Panc1 (cell line): Measurements from ENCODE around the gene SLX4IP. TPM values are rescaled to one million over a fixed set of nuclear protein-coding genes. Genes with fewer than 3 reads are reported as not detected.

Source experiments
- ATAC-seq: fragments of 200-7000 bp; cut with Tn5 transposase; 2 replicates; pipeline ENCODE4 v1.9.1; 2020; ENCODE audit warnings: mild to moderate bottlenecking, moderate library complexity
- BruUV-seq: library from RNA; stranded (reverse); fragments of 400-500 nt; replicated peaks from 2 replicates; lab custom pipeline; 2021; lab: Mats Ljungman, UMichigan
- CTCF ChIA-PET: fragments of 300-600 bp; sonication (Branson Sonifier 250); formaldehyde crosslinking; loops from one replicate; lab custom pipeline; 2022; ENCODE audit warnings: antibody characterized with exemption; lab: Charles Lee
- POLR2A ChIA-PET: fragments of 300-600 bp; sonication (Branson Sonifier 250); formaldehyde crosslinking; loops from one replicate; lab custom pipeline; 2022; ENCODE audit warnings: antibody characterized with exemption; lab: Charles Lee
- DNase-seq: peaks from one replicate; pipeline ENCODE4 v3.0.0-alpha.2; 2010; ENCODE audit warnings: low read depth, low spot score
- H3K27ac ChIP-seq: 2 replicates; pipeline ENCODE4 v1.5.1; 2011; ENCODE audit warnings: mild to moderate bottlenecking, low read length, inconsistent platforms
- H3K27me3 ChIP-seq: fragments of 200-500 bp; sonication (Bioruptor generic); 2 replicates; pipeline ENCODE4 v1.6.0; 2014; ENCODE audit warnings: low read length, inconsistent platforms; ENCODE audit not compliant: control insufficient read depth, insufficient read depth
- H3K36me3 ChIP-seq: fragments of 200-500 bp; sonication (Bioruptor generic); 2 replicates; pipeline ENCODE4 v1.5.1; 2014; ENCODE audit warnings: inconsistent platforms, mild to moderate bottlenecking, low read length, moderate library complexity; ENCODE audit not compliant: control insufficient read depth, insufficient read depth
- H3K4me1 ChIP-seq: 2 replicates; pipeline ENCODE4 v1.5.1; 2011; ENCODE audit warnings: inconsistent platforms, mild to moderate bottlenecking, low read length, moderate library complexity; ENCODE audit not compliant: control insufficient read depth, insufficient read depth
- H3K4me3 ChIP-seq, 2 experiments: 2 replicates each; pipeline ENCODE4 v1.5.1; 2011 to 2012; ENCODE audit warnings: low read depth in 2 of 2, low read length in 2 of 2, mild to moderate bottlenecking in 2 of 2, inconsistent platforms in 1 of 2, moderate library complexity in 1 of 2
- H3K9me3 ChIP-seq: fragments of 200-500 bp; sonication (Bioruptor generic); 2 replicates; pipeline ENCODE4 v1.5.1; 2014; ENCODE audit warnings: low read depth, mild to moderate bottlenecking, inconsistent platforms, low read length, moderate library complexity; ENCODE audit not compliant: control insufficient read depth, insufficient read depth
- CTCF ChIP-seq: fragments of 450-650 bp; IDR thresholded peaks from 2 replicates; pipeline ENCODE4 v1.5.1; 2017; ENCODE audit warnings: mild to moderate bottlenecking
- POLR2AphosphoS5 ChIP-seq: IDR thresholded peaks from 2 replicates; pipeline ENCODE4 v1.6.1; 2012; ENCODE audit warnings: mild to moderate bottlenecking, low read depth, low read length, moderate library complexity
- REST ChIP-seq, 2 experiments: IDR thresholded peaks; 2 replicates each; pipeline ENCODE4 v1.6.1; 2011 to 2012; ENCODE audit warnings: low read depth in 2 of 2, control low read depth in 1 of 2, low read length in 1 of 2, mild to moderate bottlenecking in 1 of 2, moderate library complexity in 1 of 2; ENCODE audit not compliant: insufficient read depth in 1 of 2
- SIN3A ChIP-seq: IDR thresholded peaks from 2 replicates; pipeline ENCODE4 v1.6.1; 2012; ENCODE audit warnings: low read depth, mild to moderate bottlenecking, low read length, moderate library complexity, borderline replicate concordance; ENCODE audit not compliant: insufficient read depth
- TCF7L2 ChIP-seq: IDR thresholded peaks from 2 replicates; pipeline ENCODE4 v1.6.1; 2011; ENCODE audit warnings: mild to moderate bottlenecking, low read depth, low read length, inconsistent platforms
- in situ Hi-C: cut with HindIII; loops from 2 replicates; pipeline ENCODE4 v1.10.0; 2016; ENCODE audit warnings: low sequenced_read_pairs, low pct_unique_long_range_greater_than_20kb
- intact Hi-C: fragments of 100-400 bp; cut with micrococcal nuclease; formaldehyde crosslinking; loops from one replicate; pipeline ENCODE4 v1.10.0; 2022; ENCODE audit not compliant: unreplicated experiment
- total RNA-seq: library from RNA; stranded (reverse); gene quantifications from one replicate; pipeline ENCODE4 v1.2.1, GENCODE V29; 2021; ENCODE audit not compliant: unreplicated experiment

SLX4IP gene
- total RNA-seq, 1 experiment from 2014 or later, result 5.4 TPM

- no peak overlapping the region for H3K27ac ChIP-seq
- no peaks in the 10 kb centered on the region for H3K9me3 ChIP-seq
- DNase-seq, result no peak
- ChIA-PET POLR2A (no interaction called here), CTCF (no interaction called here)
- no peaks in the 10 kb centered on the region for H3K4me1 ChIP-seq
- in situ Hi-C loops (no loop called here), intact Hi-C loops (no loop called here)
- no peak overlapping the region for H3K4me3 ChIP-seq
- TF ChIP-seq REST (IDR thresholded peaks at IDR 0.05; ENCODE audit: insufficient read depth in 1 of 2, low read depth in 2 of 2, low read length in 1 of 2) (no peak), POLR2AphosphoS5 (no peak), SIN3A (no peak), TCF7L2 (no peak), CTCF (no peak)
- H3K27me3 ChIP-seq, result no peaks in the 10 kb centered on the region
- no TSS peak for BruUV-seq
- no peak for ATAC-seq
- peaks cover 24% of the 10 kb centered on the region for H3K36me3 ChIP-seq
Measured at GRCh38 chr20:10647909-10648308, 212.8 kb downstream of the SLX4IP start.

GRCh38 chr20:10648651-10649050 is 213.5 kb downstream of the SLX4IP start:
- Histone ChIP-seq H3K36me3 (peaks cover 21% of the 10 kb centered on the region), H3K4me1 (no peaks in the 10 kb centered on the region), H3K9me3 (no peaks in the 10 kb centered on the region), H3K27me3 (no peaks in the 10 kb centered on the region), H3K27ac (no peak overlapping the region), H3K4me3 (no peak overlapping the region)
- in situ Hi-C loops, result no loop called here
- CTCF ChIA-PET, result no interaction called here
- TF ChIP-seq REST (IDR thresholded peaks at IDR 0.05; ENCODE audit: insufficient read depth in 1 of 2, low read depth in 2 of 2, low read length in 1 of 2), result no peak
- no peak for TF ChIP-seq SIN3A
- TF ChIP-seq TCF7L2, result no peak
- no peak for TF ChIP-seq POLR2AphosphoS5
- no peak for TF ChIP-seq CTCF
- no TSS peak for BruUV-seq
- POLR2A ChIA-PET, result no interaction called here
- DNase-seq (no peak), ATAC-seq (no peak)
- intact Hi-C loops, result no loop called here
